ENCODE results near the gene WDR81. TPM values are rescaled to one million over a fixed set of nuclear protein-coding genes. Genes with fewer than 3 reads are reported as not detected.

Gene WDR81
- total RNA-seq, 1 donor from 2014 or later = 70.4 TPM

- Histone ChIP-seq H3K4me3 (no peak overlapping the region), H3K4me1 (peaks cover 0 to 1% of the 10 kb centered on the region in 2 donors), H3K27me3 (no peaks in the 10 kb centered on the region), H3K9me3 (no peaks in the 10 kb centered on the region), H3K36me3 (peaks cover 24 to 65% of the 10 kb centered on the region in 2 donors), H3K27ac (peak overlapping the region; percentile 15 to 79)
- DNase-seq (ENCODE audit: low spot score in 2 of 2) = peak in 1 of 2 donors; percentile 85
- intact Hi-C loops (cut with DNase I) = no loop called here
- no peak for TF ChIP-seq CTCF (IDR thresholded peaks at IDR 0.05)
These were observed 6.1 kb downstream of the WDR81 start for GRCh38 chr17:1730326-1731193.

GRCh38 chr17:1731194-1731506, 6.6 kb downstream of the WDR81 start:
- H3K4me1 ChIP-seq = no peaks in the 10 kb centered on the region
- peaks cover 27 to 66% of the 10 kb centered on the region in 2 donors for H3K36me3 ChIP-seq
- peak overlapping the region in 1 of 2 donors; percentile 79 for H3K27ac ChIP-seq
- DNase-seq (ENCODE audit: low spot score in 2 of 2) = no peak
- no peak for TF ChIP-seq CTCF (IDR thresholded peaks at IDR 0.05)
- H3K9me3 ChIP-seq = no peaks in the 10 kb centered on the region
- H3K27me3 ChIP-seq = no peaks in the 10 kb centered on the region
- no peak overlapping the region for H3K4me3 ChIP-seq
- intact Hi-C loops (cut with DNase I) = no loop called here

- no peaks in the 10 kb centered on the region for H3K9me3 ChIP-seq
- no peak for TF ChIP-seq CTCF (IDR thresholded peaks at IDR 0.05)
- DNase-seq (ENCODE audit: low spot score in 2 of 2) = no peak
- no peaks in the 10 kb centered on the region for H3K4me1 ChIP-seq
- intact Hi-C loops (cut with DNase I) = no loop called here
- peaks cover 26 to 62% of the 10 kb centered on the region in 2 donors for H3K36me3 ChIP-seq
- no peak overlapping the region for H3K4me3 ChIP-seq
- H3K27me3 ChIP-seq = no peaks in the 10 kb centered on the region
- no peak overlapping the region for H3K27ac ChIP-seq
These were observed 7.8 kb downstream of the WDR81 start for GRCh38 chr17:1732241-1732832.

GRCh38 chr17:1732833-1733321, 8.4 kb downstream of the WDR81 start:
- Histone ChIP-seq H3K36me3 (peaks cover 25 to 62% of the 10 kb centered on the region in 2 donors), H3K4me3 (no peak overlapping the region), H3K27ac (no peak overlapping the region), H3K27me3 (no peaks in the 10 kb centered on the region), H3K9me3 (no peaks in the 10 kb centered on the region), H3K4me1 (no peaks in the 10 kb centered on the region)
- no peak for TF ChIP-seq CTCF (IDR thresholded peaks at IDR 0.05)
- intact Hi-C loops (cut with DNase I) = no loop called here
- DNase-seq (ENCODE audit: low spot score in 2 of 2) = no peak

- H3K36me3 ChIP-seq = peaks cover 26 to 58% of the 10 kb centered on the region in 2 donors
- no peaks in the 10 kb centered on the region for H3K4me1 ChIP-seq
- no peak for TF ChIP-seq CTCF (IDR thresholded peaks at IDR 0.05)
- no peaks in the 10 kb centered on the region for H3K9me3 ChIP-seq
- no peak overlapping the region for H3K27ac ChIP-seq
- intact Hi-C loops (cut with DNase I) = no loop called here
- no peak for DNase-seq (ENCODE audit: low spot score in 2 of 2)
- H3K4me3 ChIP-seq = no peak overlapping the region
- H3K27me3 ChIP-seq = no peaks in the 10 kb centered on the region
These were observed 9.3 kb downstream of the WDR81 start for GRCh38 chr17:1733759-1734158.
